Activated CD8-positive, alpha-beta memory T cell treated with anti-CD3 and anti-CD28 coated beads, Interleukin-2, amount 50 U/mL, for 1 hour (primary cell): ENCODE results near the gene PILRB.
"Not testable (repeated sequence)": the region's sequence is repeated elsewhere in the genome, so short reads cannot be mapped to it uniquely, and the experiment has no call there.

ENCODE experiments used
- DNase-seq: peaks from one replicate; pipeline ENCODE4 v3.0.0-alpha.2; 2020; ENCODE audit errors: extremely low read depth

The PILRB gene

GRCh38 chr7:100358027-100358856 is at the start of gene PILRB:
PILRB (plus strand) TSS chr7:100358117; CDS start chr7:100358303, 186 bp downstream.
- DNase-seq: no peak

- DNase-seq: not testable (repeated sequence)
Measured at GRCh38 chr7:100318329-100318728, 39.6 kb upstream of the PILRB start.

GRCh38 chr7:100321648-100322047 is 36.3 kb upstream of the PILRB start:
- DNase-seq: not testable (repeated sequence)

GRCh38 chr7:100324194-100324593 is 33.7 kb upstream of the PILRB start:
- not testable (repeated sequence) for DNase-seq

- not testable (repeated sequence) for DNase-seq
Measured at GRCh38 chr7:100325671-100326070, 32.2 kb upstream of the PILRB start.

- not testable (repeated sequence) for DNase-seq
Measured at GRCh38 chr7:100326914-100327313, 31.0 kb upstream of the PILRB start.

GRCh38 chr7:100335566-100336466 is 22.1 kb upstream of the PILRB start:
- peak; percentile 63 for DNase-seq

GRCh38 chr7:100338083-100338696 is 19.7 kb upstream of the PILRB start:
- not testable (repeated sequence) for DNase-seq

- not testable (repeated sequence) for DNase-seq
Measured at GRCh38 chr7:100341286-100341685, 16.6 kb upstream of the PILRB start.

- DNase-seq: no peak
Measured at GRCh38 chr7:100342765-100343164, 15.2 kb upstream of the PILRB start.

GRCh38 chr7:100344124-100344559 is 13.8 kb upstream of the PILRB start:
- not testable (repeated sequence) for DNase-seq

- DNase-seq: peak; percentile 83
Measured at GRCh38 chr7:100344560-100345287, 13.2 kb upstream of the PILRB start.

GRCh38 chr7:100345288-100345672 is 12.6 kb upstream of the PILRB start:
- not testable (repeated sequence) for DNase-seq

- no peak for DNase-seq
Measured at GRCh38 chr7:100346921-100347320, 11.0 kb upstream of the PILRB start.

- DNase-seq: no peak
Measured at GRCh38 chr7:100348805-100349204, 9.1 kb upstream of the PILRB start.

GRCh38 chr7:100349757-100350156 is 8.2 kb upstream of the PILRB start:
- no peak for DNase-seq

- DNase-seq: no peak
Measured at GRCh38 chr7:100351657-100352058, 6.3 kb upstream of the PILRB start.

GRCh38 chr7:100352230-100352781 is 5.6 kb upstream of the PILRB start:
- not testable (repeated sequence) for DNase-seq

- no peak for DNase-seq
Measured at GRCh38 chr7:100352984-100353684, 4.8 kb upstream of the PILRB start.

GRCh38 chr7:100353685-100354330 is 4.1 kb upstream of the PILRB start:
- no peak for DNase-seq
